Pancreas (tissue), 10 donors: Measurements from ENCODE around the gene ZNF836. TPM values are rescaled to one million over a fixed set of nuclear protein-coding genes. Genes with fewer than 3 reads are reported as not detected.

Experiments used
- ATAC-seq, 4 donors: fragments of 200-7000 bp; cut with Tn5 transposase; one replicate each; pipeline versions ENCODE4 v1.8.0 to v1.9.1; 2020; ENCODE audit warnings: mild to moderate bottlenecking in 4 of 4, moderate library complexity in 4 of 4
- DNase-seq, 6 donors: peaks; one replicate each; pipeline ENCODE4 v3.0.0-alpha.2; 2020
- FAIRE-seq: peaks from 2 replicates; lab custom pipeline; 2012; peaks lifted over from hg19 to GRCh38; lab: Jason Lieb, UNC
- H3K27ac ChIP-seq, 4 donors: fragments of 200-600 bp; sonication (generic); 1 replicate in 3 of 4; 2 replicates in 1 of 4; pipeline versions ENCODE4 v1.5.0 to v1.8.0; 2020
- H3K27me3 ChIP-seq, 4 donors: fragments of 200-600 bp; one replicate each; pipeline ENCODE4 v1.8.0; 2021
- H3K36me3 ChIP-seq, 3 donors: fragments of 200-600 bp; sonication (generic) in 1 of 3; one replicate each; pipeline versions ENCODE4 v1.5.0 to v1.8.0; 2020 to 2021
- H3K4me1 ChIP-seq, 3 donors: fragments of 200-600 bp; one replicate each; pipeline ENCODE4 v1.8.0; 2021
- H3K4me3 ChIP-seq, 4 donors: fragments of 200-600 bp; sonication (generic) in 2 of 4; one replicate each; pipeline versions ENCODE4 v1.5.0 to v1.8.0; 2020 to 2021
- H3K9me3 ChIP-seq, 4 donors: fragments of 200-600 bp; one replicate each; pipeline ENCODE4 v1.8.0; 2021
- CTCF ChIP-seq, 4 donors: fragments of 200-600 bp; sonication (generic) in 3 of 4; IDR thresholded peaks; one replicate each; pipeline versions ENCODE4 v1.5.0 to v1.8.0; 2021; ENCODE audit warnings: antibody characterized with exemption in 4 of 4
- WGBS, 2 donors: extraction: QIAGEN DNeasy Blood & Tissue Kit; methylation state at CpG; one replicate each; pipeline ENCODE4 v1.1.7; 2013; 5-methylcytosine and 5-hydroxymethylcytosine counted together
- intact Hi-C, 3 donors: fragments of 100-400 bp; cut with DNase I; formaldehyde crosslinking; loops; one replicate each; pipeline versions ENCODE4 v1.11.1 to v1.14.2; 2022
- polyA plus RNA-seq, 2 donors: library from polyadenylated mRNA; stranded (reverse); fragments of 200-250 nt; gene quantifications; one replicate each; pipeline ENCODE4 v1.2.3, GENCODE V29; 2013
- total RNA-seq, 6 donors: library from RNA; stranded (reverse); fragmentation: NEBNext Ultra II Directional in 4 of 6; extraction: Animal tissue kit (Norgen Biotek cat#: 25700) in 4 of 6; gene quantifications; one replicate each; pipeline versions ENCODE4 v1.2.1 to v1.2.4, GENCODE V29; 2021 to 2023
- donor health status: healthy with polysubstance abuse.
- donor health status: DM: no; HTN: no; CAD: no; lungs with moderate emphysema.
- donor health status: DM: no; HTN: no; CAD: no.
- donor health status: control.
- donor health status: control.
- donor health status: Bipolar disorder and iron deficiency.
- donor health status: DM: yes; HTN: yes; CAD: no.
- donor health status: DM: no; HTN: no; CAD: no.
- donor health status: DM: no; HTN: no; CAD: no.
- donor health status: DM: yes; HTN: yes; CAD: no.

ZNF836 gene
- total and polyA plus RNA-seq, 8 donors, result 2.0 to 9.2 (median 6.8) TPM

DNA sequence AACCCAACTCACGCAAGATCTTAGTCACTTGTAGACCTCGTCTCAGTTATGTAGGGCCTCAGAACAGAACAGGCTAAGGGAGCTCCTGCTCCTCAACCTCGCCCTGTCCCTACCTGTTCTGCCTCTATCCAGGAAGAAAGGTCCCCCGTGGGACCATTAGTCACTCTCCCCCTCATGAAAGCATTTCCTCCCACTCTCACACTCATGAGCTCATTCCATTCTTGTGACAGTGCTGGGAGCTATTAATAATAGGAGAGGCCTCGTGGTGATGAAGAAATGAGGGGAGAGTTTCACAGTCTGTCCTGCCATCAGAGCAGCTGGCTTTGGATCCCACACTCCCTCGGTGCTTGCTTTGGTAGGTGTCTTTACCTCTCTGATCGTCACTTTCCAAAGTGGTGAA lies 28.6 kb upstream of the ZNF836 start:
- Histone ChIP-seq H3K9me3 (no peaks in the 10 kb centered on the region), H3K4me3 (no peak overlapping the region), H3K4me1 (no peaks in the 10 kb centered on the region), H3K36me3 (peaks cover 0 to 29% (median 4%) of the 10 kb centered on the region in 3 donors), H3K27ac (no peak overlapping the region), H3K27me3 (no peaks in the 10 kb centered on the region)
- intact Hi-C loops, result no loop called here
- 63 to 69% methylated on average over 7 of the region's 7 CpGs for WGBS, 2 donors
- DNase-seq (no peak), ATAC-seq (peak in 3 of 4 donors; percentile 38 to 56 (median 52)), FAIRE-seq (no peak)
- no peak for TF ChIP-seq CTCF (IDR thresholded peaks at IDR 0.05)

DNA sequence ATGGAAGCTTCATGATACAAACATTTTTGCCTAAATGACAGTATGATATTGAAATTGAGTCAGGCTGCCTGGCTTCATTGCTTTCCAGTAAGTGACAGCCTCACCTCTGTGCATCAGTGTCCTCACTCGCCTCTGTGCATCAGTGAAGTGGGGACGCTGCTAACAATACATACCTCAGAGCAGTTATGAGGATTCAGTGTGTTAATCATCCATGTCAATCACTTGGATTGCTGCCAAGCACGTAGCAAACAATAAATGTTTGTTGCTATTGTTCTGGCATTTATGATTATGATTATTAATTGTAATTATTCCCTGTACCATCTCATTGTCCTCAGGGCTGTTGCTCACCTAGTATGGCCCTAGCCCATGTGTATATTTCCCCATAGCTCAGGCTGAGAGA lies 27.3 kb upstream of the ZNF836 start:
- intact Hi-C loops, result no loop called here
- DNase-seq (no peak), FAIRE-seq (no peak), ATAC-seq (no peak)
- H3K4me3 ChIP-seq, result no peak overlapping the region
- H3K27me3 ChIP-seq, result no peaks in the 10 kb centered on the region
- WGBS, 2 donors, result 51 to 56% methylated on average over 3 of the region's 3 CpGs
- H3K4me1 ChIP-seq, result no peaks in the 10 kb centered on the region
- TF ChIP-seq CTCF (IDR thresholded peaks at IDR 0.05), result no peak
- no peaks in the 10 kb centered on the region for H3K9me3 ChIP-seq
- H3K27ac ChIP-seq, result no peak overlapping the region
- H3K36me3 ChIP-seq, result peaks cover 0 to 18% (median 4%) of the 10 kb centered on the region in 3 donors

DNA sequence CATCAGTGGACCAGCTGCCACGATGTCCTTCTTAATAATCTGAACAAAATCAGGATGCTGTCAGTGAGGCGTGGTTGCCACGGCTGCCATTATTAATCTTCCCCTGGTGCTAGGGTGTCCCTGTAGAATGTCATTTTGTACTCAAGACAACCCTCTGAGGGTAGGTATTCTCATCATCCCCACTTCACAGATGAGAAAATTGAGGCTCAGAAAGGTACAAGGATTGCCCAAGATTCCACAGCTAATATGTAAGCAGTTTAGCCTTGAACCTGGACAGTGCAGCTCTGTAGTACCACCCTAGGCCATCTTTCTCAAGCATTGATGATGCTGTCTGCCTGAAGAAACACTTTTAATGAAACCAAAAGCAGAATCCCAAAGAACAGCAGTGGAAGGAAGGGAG lies 26.5 kb upstream of the ZNF836 start:
- intact Hi-C loops, result no loop called here
- Histone ChIP-seq H3K36me3 (peaks cover 0 to 11% (median 3%) of the 10 kb centered on the region in 3 donors), H3K27me3 (no peaks in the 10 kb centered on the region), H3K27ac (no peak overlapping the region), H3K4me1 (peaks cover 0 to under 1% (median 0%) of the 10 kb centered on the region in 3 donors), H3K4me3 (no peak overlapping the region), H3K9me3 (no peaks in the 10 kb centered on the region)
- DNase-seq, result no peak
- FAIRE-seq, result no peak
- ATAC-seq, result no peak
- TF ChIP-seq CTCF (IDR thresholded peaks at IDR 0.05), result no peak
- 83 to 86% methylated on average over 3 of the region's 3 CpGs for WGBS, 2 donors

DNA sequence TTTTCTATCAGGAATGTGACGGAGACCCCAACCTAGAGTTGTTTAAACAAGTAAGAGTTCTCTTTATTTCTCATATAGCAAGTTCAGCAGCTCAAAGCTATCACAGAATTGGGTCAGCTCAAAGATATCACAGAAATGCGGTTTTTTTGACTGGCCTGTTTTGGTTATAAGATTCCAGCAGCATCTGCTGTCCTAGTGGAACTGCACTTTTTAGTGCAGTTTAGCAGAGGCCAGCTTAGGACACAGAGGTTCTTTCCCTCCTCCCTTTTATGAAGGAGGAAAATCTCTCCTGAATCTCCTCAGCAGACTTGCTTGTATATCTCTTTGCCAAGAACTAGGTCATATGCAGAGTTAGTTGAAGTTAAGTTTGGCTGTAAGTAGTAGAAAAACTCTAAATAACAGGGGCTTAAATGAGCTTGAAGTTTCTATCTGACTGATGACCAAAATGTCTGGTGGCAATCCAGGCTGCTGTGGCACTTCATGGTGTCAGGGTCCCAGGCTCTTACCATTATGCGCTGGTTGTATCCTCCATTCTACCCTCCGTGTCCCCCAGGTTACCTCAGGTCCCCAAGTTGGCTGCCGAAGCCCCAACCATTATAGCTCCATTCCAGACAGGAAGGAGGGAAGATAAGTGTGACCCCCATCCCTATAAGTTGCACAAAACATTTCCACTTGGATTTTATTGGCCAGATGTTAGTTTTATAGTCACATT lies 25.0 kb upstream of the ZNF836 start:
- Histone ChIP-seq H3K9me3 (no peaks in the 10 kb centered on the region), H3K27ac (no peak overlapping the region), H3K27me3 (no peaks in the 10 kb centered on the region), H3K36me3 (no peaks in the 10 kb centered on the region), H3K4me3 (no peak overlapping the region), H3K4me1 (peaks cover 4 to 10% (median 5%) of the 10 kb centered on the region in 3 donors)
- intact Hi-C loops, result no loop called here
- 86 to 96% methylated on average over 5 of the region's 5 CpGs for WGBS, 2 donors
- ATAC-seq, result no peak
- no peak for TF ChIP-seq CTCF (IDR thresholded peaks at IDR 0.05)
- FAIRE-seq, result no peak
- no peak for DNase-seq

GRCh38 chr19:52191951-52192350 lies 20.5 kb upstream of the ZNF836 start:
- H3K36me3 ChIP-seq, result no peaks in the 10 kb centered on the region
- no peaks in the 10 kb centered on the region for H3K27me3 ChIP-seq
- FAIRE-seq (no peak), DNase-seq (no peak), ATAC-seq (no peak)
- no peak for TF ChIP-seq CTCF (IDR thresholded peaks at IDR 0.05)
- H3K9me3 ChIP-seq, result no peaks in the 10 kb centered on the region
- WGBS, 2 donors, result 61 to 65% methylated on average over 2 of the region's 2 CpGs
- no peak overlapping the region for H3K27ac ChIP-seq
- peak overlapping the region in 1 of 4 donors; percentile 94 for H3K4me3 ChIP-seq
- intact Hi-C loops, result no loop called here
- H3K4me1 ChIP-seq, result peaks cover 4 to 18% (median 5%) of the 10 kb centered on the region in 3 donors
